ENCODE data around the gene LRRC74A. TPM values are rescaled to one million over a fixed set of nuclear protein-coding genes. Genes with fewer than 3 reads are reported as not detected.

LRRC74A gene
- total RNA-seq, 3 donors from 2014 or later (not counting 1 experiment from before 2014, with no cell fraction given): not detected

GRCh38 chr14:76872796-76873432 lies 46.7 kb downstream of the LRRC74A start:
- Mint-ChIP-seq H3K9me3 (no peaks in the 10 kb centered on the region), H3K27ac (no peak overlapping the region), H3K36me3 (no peaks in the 10 kb centered on the region), H3K4me1 (peaks cover 2% of the 10 kb centered on the region in 2 donors), H3K4me3 (no peak overlapping the region), H3K27me3 (ENCODE audit: low read depth in 2 of 2) (peaks cover 7 to 9% of the 10 kb centered on the region in 2 donors)
- ATAC-seq: peak; percentile 76 to 93 (median 80)
- 41% methylated on average over 11 of the region's 12 CpGs for WGBS (ENCODE audit: insufficient coverage)
- intact Hi-C loops (cut with micrococcal nuclease): loop anchor here (1.0 to 2.0 kb wide), 2 partner anchors 180 to 222 kb away; no protein-coding TSS in a partner anchor
- Histone ChIP-seq H3K9me3 (ENCODE audit: control insufficient read depth, insufficient read depth, low read length) (peaks cover 4% of the 10 kb centered on the region), H3K36me3 (ENCODE audit: control insufficient read depth, insufficient read depth, low read length) (no peaks in the 10 kb centered on the region), H3K27ac (ENCODE audit: low read length) (no peak overlapping the region), H3K27me3 (ENCODE audit: control insufficient read depth, insufficient read depth, low read length) (no peaks in the 10 kb centered on the region), H3K4me3 (ENCODE audit: low read length) (no peak overlapping the region), H3K4me1 (ENCODE audit: control insufficient read depth, insufficient read depth, low read length) (peaks cover 7% of the 10 kb centered on the region)
- DNase-seq: peak; percentile 61 to 83
- TF ChIP-seq, protein P1, sequence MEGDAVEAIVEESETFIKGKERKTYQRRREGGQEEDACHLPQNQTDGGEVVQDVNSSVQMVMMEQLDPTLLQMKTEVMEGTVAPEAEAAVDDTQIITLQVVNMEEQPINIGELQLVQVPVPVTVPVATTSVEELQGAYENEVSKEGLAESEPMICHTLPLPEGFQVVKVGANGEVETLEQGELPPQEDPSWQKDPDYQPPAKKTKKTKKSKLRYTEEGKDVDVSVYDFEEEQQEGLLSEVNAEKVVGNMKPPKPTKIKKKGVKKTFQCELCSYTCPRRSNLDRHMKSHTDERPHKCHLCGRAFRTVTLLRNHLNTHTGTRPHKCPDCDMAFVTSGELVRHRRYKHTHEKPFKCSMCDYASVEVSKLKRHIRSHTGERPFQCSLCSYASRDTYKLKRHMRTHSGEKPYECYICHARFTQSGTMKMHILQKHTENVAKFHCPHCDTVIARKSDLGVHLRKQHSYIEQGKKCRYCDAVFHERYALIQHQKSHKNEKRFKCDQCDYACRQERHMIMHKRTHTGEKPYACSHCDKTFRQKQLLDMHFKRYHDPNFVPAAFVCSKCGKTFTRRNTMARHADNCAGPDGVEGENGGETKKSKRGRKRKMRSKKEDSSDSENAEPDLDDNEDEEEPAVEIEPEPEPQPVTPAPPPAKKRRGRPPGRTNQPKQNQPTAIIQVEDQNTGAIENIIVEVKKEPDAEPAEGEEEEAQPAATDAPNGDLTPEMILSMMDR (IDR thresholded peaks at IDR 0.05): peak; percentile 85

DNA sequence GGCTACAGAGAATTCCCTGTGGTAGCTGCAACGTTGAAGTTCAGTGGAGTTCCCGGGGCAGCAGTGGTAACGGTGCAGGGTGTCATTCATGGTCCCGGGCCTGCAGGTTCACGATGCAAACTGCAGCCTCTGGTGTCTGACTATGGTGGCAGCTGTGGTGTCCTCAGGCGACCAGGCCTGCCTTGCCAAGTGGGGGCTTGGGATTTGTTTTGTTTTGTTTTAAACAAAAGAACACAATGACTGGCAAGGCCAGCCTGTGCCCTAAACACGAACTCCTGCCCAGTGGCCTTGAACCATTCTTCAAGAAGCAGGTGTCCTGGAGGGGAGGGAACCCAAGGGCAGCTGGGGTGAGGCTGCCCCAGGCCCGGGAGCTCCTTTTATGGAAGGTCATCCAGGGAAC lies 48.5 kb downstream of the LRRC74A start:
- Mint-ChIP-seq H3K4me3 (no peak overlapping the region), H3K27me3 (ENCODE audit: low read depth in 2 of 2) (peaks cover 6 to 8% of the 10 kb centered on the region in 2 donors), H3K4me1 (no peaks in the 10 kb centered on the region), H3K9me3 (no peaks in the 10 kb centered on the region), H3K27ac (no peak overlapping the region), H3K36me3 (no peaks in the 10 kb centered on the region)
- ATAC-seq: no peak
- Histone ChIP-seq H3K4me3 (ENCODE audit: low read length) (no peak overlapping the region), H3K4me1 (ENCODE audit: control insufficient read depth, insufficient read depth, low read length) (no peaks in the 10 kb centered on the region), H3K9me3 (ENCODE audit: control insufficient read depth, insufficient read depth, low read length) (peaks cover 4% of the 10 kb centered on the region), H3K27me3 (ENCODE audit: control insufficient read depth, insufficient read depth, low read length) (no peaks in the 10 kb centered on the region), H3K36me3 (ENCODE audit: control insufficient read depth, insufficient read depth, low read length) (no peaks in the 10 kb centered on the region), H3K27ac (ENCODE audit: low read length) (no peak overlapping the region)
- WGBS (ENCODE audit: insufficient coverage): 90% methylated on average over 8 of the region's 8 CpGs
- intact Hi-C loops (cut with micrococcal nuclease): no loop called here
- TF ChIP-seq, protein P1 (IDR thresholded peaks at IDR 0.05): no peak
- DNase-seq: no peak

DNA sequence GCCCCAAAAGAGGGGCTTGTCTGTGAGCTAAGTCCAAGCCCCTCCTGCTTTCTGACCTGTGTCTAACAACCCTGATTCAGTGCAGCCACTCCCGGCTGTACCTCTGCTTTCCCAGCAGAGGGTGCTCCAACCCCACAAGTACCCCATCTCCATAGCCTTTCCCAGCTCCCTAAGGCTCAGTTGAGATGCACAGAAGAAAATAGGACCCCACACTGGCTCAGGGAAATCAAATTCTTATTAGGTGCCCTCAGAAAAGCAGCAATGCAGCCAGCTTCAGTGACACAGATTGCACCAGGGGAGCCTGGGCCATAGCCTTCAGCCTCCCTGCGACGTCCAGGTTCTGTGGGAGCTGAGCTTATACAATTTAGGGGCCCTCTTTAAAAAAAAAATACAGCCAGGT lies 49.9 kb downstream of the LRRC74A start:
- H3K36me3 ChIP-seq (ENCODE audit: control insufficient read depth, insufficient read depth, low read length): no peaks in the 10 kb centered on the region
- ATAC-seq: peak; percentile 46 to 86 (median 80)
- H3K9me3 ChIP-seq (ENCODE audit: control insufficient read depth, insufficient read depth, low read length): peaks cover 4% of the 10 kb centered on the region
- no peak overlapping the region for H3K4me3 ChIP-seq (ENCODE audit: low read length)
- Mint-ChIP-seq H3K36me3 (no peaks in the 10 kb centered on the region), H3K9me3 (no peaks in the 10 kb centered on the region), H3K4me1 (no peaks in the 10 kb centered on the region), H3K27ac (no peak overlapping the region), H3K4me3 (no peak overlapping the region), H3K27me3 (ENCODE audit: low read depth in 2 of 2) (no peaks in the 10 kb centered on the region)
- no peak overlapping the region for H3K27ac ChIP-seq (ENCODE audit: low read length)
- 68% methylated on average over 3 of the region's 3 CpGs for WGBS (ENCODE audit: insufficient coverage)
- TF ChIP-seq, protein P1 (IDR thresholded peaks at IDR 0.05): peak; percentile 86
- DNase-seq: peak; percentile 30 to 73
- intact Hi-C loops (cut with micrococcal nuclease): loop anchor here (1.0 kb wide), 2 partner anchors 37 to 194 kb away; no protein-coding TSS in a partner anchor
- no peaks in the 10 kb centered on the region for H3K4me1 ChIP-seq (ENCODE audit: control insufficient read depth, insufficient read depth, low read length)
- no peaks in the 10 kb centered on the region for H3K27me3 ChIP-seq (ENCODE audit: control insufficient read depth, insufficient read depth, low read length)

- no peak overlapping the region for H3K4me3 Mint-ChIP-seq
- Histone ChIP-seq H3K27me3 (ENCODE audit: control insufficient read depth, insufficient read depth, low read length) (no peaks in the 10 kb centered on the region), H3K27ac (ENCODE audit: low read length) (no peak overlapping the region), H3K4me1 (ENCODE audit: control insufficient read depth, insufficient read depth, low read length) (no peaks in the 10 kb centered on the region), H3K36me3 (ENCODE audit: control insufficient read depth, insufficient read depth, low read length) (no peaks in the 10 kb centered on the region), H3K4me3 (ENCODE audit: low read length) (no peak overlapping the region), H3K9me3 (ENCODE audit: control insufficient read depth, insufficient read depth, low read length) (peaks cover 4% of the 10 kb centered on the region)
- no peaks in the 10 kb centered on the region for H3K9me3 Mint-ChIP-seq
- no peak overlapping the region for H3K27ac Mint-ChIP-seq
- H3K4me1 Mint-ChIP-seq: no peaks in the 10 kb centered on the region
- WGBS (ENCODE audit: insufficient coverage): 70% methylated on average over 5 of the region's 5 CpGs
- H3K36me3 Mint-ChIP-seq: no peaks in the 10 kb centered on the region
- ATAC-seq (no peak), DNase-seq (no peak)
- TF ChIP-seq, protein P1 (IDR thresholded peaks at IDR 0.05): no peak
- intact Hi-C loops (cut with micrococcal nuclease): no loop called here
- H3K27me3 Mint-ChIP-seq (ENCODE audit: low read depth in 2 of 2): no peaks in the 10 kb centered on the region
These were observed 51.7 kb downstream of the LRRC74A start for GRCh38 chr14:76877871-76878270.
